Measurements from ENCODE around the gene AFMID. TPM values are rescaled to one million over a fixed set of nuclear protein-coding genes. Genes with fewer than 3 reads are reported as not detected.

Gene AFMID
- total RNA-seq, 1 experiment from 2014 or later = 12.1 TPM

- DNase-seq (ENCODE audit: low read depth) = no peak
Observed at GRCh38 chr17:78180083-78180482, 7.1 kb upstream of the AFMID start.

- no peak for DNase-seq (ENCODE audit: low read depth)
Observed at GRCh38 chr17:78180508-78180907, 6.7 kb upstream of the AFMID start.

GRCh38 chr17:78182504-78182903 lies 4.7 kb upstream of the AFMID start:
- DNase-seq (ENCODE audit: low read depth) = no peak

GRCh38 chr17:78183916-78184315 lies 3.2 kb upstream of the AFMID start:
- DNase-seq (ENCODE audit: low read depth) = no peak

- DNase-seq (ENCODE audit: low read depth) = no peak
Observed at GRCh38 chr17:78184351-78184750, 2.8 kb upstream of the AFMID start.

GRCh38 chr17:78184868-78185267 lies 2.3 kb upstream of the AFMID start:
- no peak for DNase-seq (ENCODE audit: low read depth)

GRCh38 chr17:78185981-78186691 lies 1.0 kb upstream of the AFMID start:
- peak; percentile 58 for DNase-seq (ENCODE audit: low read depth)

- DNase-seq (ENCODE audit: low read depth) = peak; percentile 37
Observed at GRCh38 chr17:78196716-78197115, 9.6 kb downstream of the AFMID start.

GRCh38 chr17:78197147-78197832 lies 10.1 kb downstream of the AFMID start:
- DNase-seq (ENCODE audit: low read depth) = peak; percentile 44

GRCh38 chr17:78200451-78200850 lies 13.3 kb downstream of the AFMID start:
- DNase-seq (ENCODE audit: low read depth) = no peak

- DNase-seq (ENCODE audit: low read depth) = no peak
Observed at GRCh38 chr17:78202666-78203065, 15.5 kb downstream of the AFMID start.

GRCh38 chr17:78204387-78205123 lies 17.4 kb downstream of the AFMID start:
- no peak for DNase-seq (ENCODE audit: low read depth)

GRCh38 chr17:78205124-78205775 lies 18.1 kb downstream of the AFMID start:
- DNase-seq (ENCODE audit: low read depth) = no peak

- DNase-seq (ENCODE audit: low read depth) = no peak
Observed at GRCh38 chr17:78206298-78206697, 19.1 kb downstream of the AFMID start.

GRCh38 chr17:78208486-78208885 lies 21.3 kb downstream of the AFMID start:
- no peak for DNase-seq (ENCODE audit: low read depth)

GRCh38 chr17:78210111-78210510 lies 22.9 kb downstream of the AFMID start:
- no peak for DNase-seq (ENCODE audit: low read depth)

GRCh38 chr17:78211032-78211431 lies 23.9 kb downstream of the AFMID start:
- DNase-seq (ENCODE audit: low read depth) = no peak

GRCh38 chr17:78214016-78214705 lies 27.0 kb downstream of the AFMID start, which contains the start of gene BIRC5:
BIRC5 (plus strand) TSS chr17:78214253; CDS start chr17:78214317, 64 bp downstream.
- peak; percentile 94 for DNase-seq (ENCODE audit: low read depth)

- no peak for DNase-seq (ENCODE audit: low read depth)
Observed at GRCh38 chr17:78214706-78215061, 27.5 kb downstream of the AFMID start.

- no peak for DNase-seq (ENCODE audit: low read depth)
Observed at GRCh38 chr17:78219396-78220150, 32.4 kb downstream of the AFMID start.

- DNase-seq (ENCODE audit: low read depth) = no peak
Observed at GRCh38 chr17:78223061-78223460, 35.9 kb downstream of the AFMID start.

Data from Daoy (cell line).